ENCODE results near the gene GCHFR. TPM values are rescaled to one million over a fixed set of nuclear protein-coding genes. Genes with fewer than 3 reads are reported as not detected.

The GCHFR gene
- total and polyA plus RNA-seq, 2 donors (not counting 3 experiments of a cell fraction or from before 2014, with no cell fraction given) = 6.3 to 14.2 TPM

- CTCF ChIA-PET = interaction anchor here (0.9 to 2.7 kb wide), 10 partner anchors 11 to 125 kb away, joined by 3 to 22 read pairs (median 7); partner anchors contain the start of genes DNAJC17, VPS18 and ZFYVE19
- DNase-seq (ENCODE audit: low read depth, low spot score) (peak; percentile 65), FAIRE-seq (peak; percentile 94)
- intact Hi-C loops (cut with micrococcal nuclease) = loop anchor here (1.0 to 2.0 kb wide), 3 partner anchors 14 to 24 kb away; partner anchors contain the start of gene RMDN3
- Histone ChIP-seq H2AFZ (ENCODE audit: low read depth, low read length) (peak within 1 kb of the TSS; percentile 57), H3K9ac (replicated peaks; ENCODE audit: extremely low read depth, insufficient read depth, low read length) (peak within 1 kb of the TSS; percentile 24), H3K4me2 (ENCODE audit: insufficient read depth, low read length) (peak within 1 kb of the TSS; percentile 57), H3K9me3 (replicated peaks; ENCODE audit: control insufficient read depth, insufficient read depth, low read length) (no peaks in the 10 kb centered on the region), H3K4me1 (ENCODE audit: control insufficient read depth, extremely low read depth, insufficient read depth, low read length) (peaks cover 29% of the 10 kb centered on the region), H4K20me1 (replicated peaks; ENCODE audit: control insufficient read depth, extremely low read depth, insufficient read depth, low read length) (no peaks in the 10 kb centered on the region), H3K79me2 (ENCODE audit: control insufficient read depth, insufficient read depth, low read length) (no peaks in the 10 kb centered on the region), H3K9me1 (replicated peaks; ENCODE audit: control insufficient read depth, extremely low read depth, insufficient read depth, low read length) (no peaks in the 10 kb centered on the region), H3K36me3 (ENCODE audit: control insufficient read depth in 2 of 2, extremely low read depth in 1 of 2, insufficient read depth in 2 of 2, low read length in 2 of 2) (peaks cover 0 to 12% of the 10 kb centered on the region in 2 experiments), H3K27me3 (ENCODE audit: control insufficient read depth in 2 of 2, insufficient read depth in 2 of 2, low read length in 2 of 2) (no peaks in the 10 kb centered on the region), H3K27ac (ENCODE audit: insufficient read depth, low read depth, low read length) (peak within 1 kb of the TSS; percentile 46), H3K4me3 (replicated peaks in 1 of 3; ENCODE audit: insufficient read depth in 1 of 3, low read depth in 1 of 3, low read length in 3 of 3) (no peak within 1 kb of the TSS)
- TF ChIP-seq POLR2A (IDR thresholded peaks at IDR 0.05; ENCODE audit: low read depth, low read length) = no peak
- TF ChIP-seq POLR2AphosphoS5 (IDR thresholded peaks at IDR 0.05; ENCODE audit: insufficient read depth, low read depth, low read length) = peak; percentile 23
- peak; percentile 2 for TF ChIP-seq JUN (IDR thresholded peaks at IDR 0.05; ENCODE audit: borderline replicate concordance, insufficient read depth, insufficient read length, low read depth)
- TF ChIP-seq FOS (IDR thresholded peaks at IDR 0.05; ENCODE audit: borderline replicate concordance, insufficient read depth, low read length) = peak; percentile 66
- no peak for TF ChIP-seq EZH2 (IDR thresholded peaks at IDR 0.05; ENCODE audit: borderline replicate concordance, low read depth, low read length, severe bottlenecking)
- BruUV-seq (replicated peaks) = no TSS peak
- POLR2A ChIA-PET = no interaction called here
- dilution Hi-C loops (cut with MboI; ENCODE audit: extremely low pct_ligation_motif_present, low sequenced_read_pairs) = no loop called here
Observed at GRCh38 chr15:40769274-40770146, 5.6 kb downstream of the GCHFR start, which contains the start of gene C15orf62. TSS of gene C15orf62 (plus strand) at chr15:40769980. CDS start at chr15:40770496, 516 bp downstream.
